ENCODE data around the gene RPGR. TPM values are rescaled to one million over a fixed set of nuclear protein-coding genes. Genes with fewer than 3 reads are reported as not detected.

Gene RPGR
- total RNA-seq, 1 experiment from 2014 or later = 10.4 TPM

DNA sequence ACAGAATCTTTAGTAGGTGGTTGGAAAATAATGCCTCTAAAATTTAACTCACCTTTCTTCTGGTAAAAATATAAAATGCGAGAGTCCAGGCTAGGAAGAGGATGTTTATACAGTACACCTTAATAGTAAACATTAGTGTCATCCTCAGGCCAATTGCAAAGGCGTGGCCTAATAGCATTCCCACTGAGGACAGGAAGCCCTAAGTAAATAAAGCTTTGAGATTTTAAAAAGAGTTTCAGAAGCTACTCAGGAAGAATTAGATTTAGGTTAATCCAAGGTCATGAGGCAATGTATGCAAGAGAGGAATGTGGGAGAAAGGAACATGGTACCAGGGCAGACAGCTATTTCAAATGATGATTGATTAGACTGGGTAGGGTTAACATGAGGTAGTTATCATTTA, 49.5 kb downstream of the RPGR start:
- no peak for ATAC-seq
- H3K27ac ChIP-seq (ENCODE audit: low read depth, low read length) = no peak overlapping the region
- POLR2A ChIA-PET = no interaction called here

More for the DNA sequence above, 49.5 kb downstream of the RPGR start:
- Histone ChIP-seq H3K4me1 (ENCODE audit: control insufficient read depth in 1 of 2, insufficient read depth in 2 of 2, low read length in 2 of 2) (peaks cover 13 to 22% of the 10 kb centered on the region in 2 experiments; a peak in 3 of 4 replicates), H3K9me2 (ENCODE audit: insufficient read depth) (no peaks in the 10 kb centered on the region), H3K27me3 (ENCODE audit: insufficient read depth, low read length) (no peaks in the 10 kb centered on the region), H2AFZ (ENCODE audit: low read depth, low read length, poor library complexity, severe bottlenecking) (no peak overlapping the region), H3K4me2 (ENCODE audit: low read length) (peak overlapping the region; percentile 25; the same call in 1 of the 2 replicates), H4K20me1 (ENCODE audit: insufficient read depth) (no peaks in the 10 kb centered on the region), H3K36me3 (ENCODE audit: control insufficient read depth in 1 of 2, insufficient read depth in 2 of 2, low read length in 2 of 2) (no peaks in the 10 kb centered on the region), H3K9ac (ENCODE audit: low read length) (no peak overlapping the region), H3K9me3 (ENCODE audit: control insufficient read depth in 1 of 2, insufficient read depth in 1 of 2, low read depth in 1 of 2, low read length in 2 of 2) (no peaks in the 10 kb centered on the region), H3K4me3 (replicated peaks in 1 of 2; ENCODE audit: low read depth in 1 of 2, low read length in 2 of 2) (no peak overlapping the region), H3K79me2 (ENCODE audit: insufficient read depth, low read length) (no peaks in the 10 kb centered on the region)
- ChIA-PET RAD21 (ENCODE audit: low non-redundant PET in 1 of 2, low total read pairs in 2 of 2, uncharacterized antibody in 2 of 2, unreplicated experiment in 2 of 2) (no interaction called here), CTCF (no interaction called here)
- no TSS peak for BruUV-seq (replicated peaks)
- TF ChIP-seq MAX (IDR thresholded peaks at IDR 0.05) (no peak), EGR1 (IDR thresholded peaks at IDR 0.05; ENCODE audit: low read depth) (no peak), JUND (IDR thresholded peaks at IDR 0.05) (no peak), ZNF274 (IDR thresholded peaks at IDR 0.05; ENCODE audit: low read depth, low read length) (no peak), RAD21 (IDR thresholded peaks at IDR 0.05; ENCODE audit: low read depth) (no peak), FOSL1 (IDR thresholded peaks at IDR 0.05; ENCODE audit: low read depth) (no peak), SRF (IDR thresholded peaks at IDR 0.05; ENCODE audit: low read depth) (no peak), TCF7L2 (IDR thresholded peaks at IDR 0.05; ENCODE audit: borderline replicate concordance, extremely low read depth, insufficient read depth, insufficient read length) (no peak), EZH2phosphoT487 (IDR thresholded peaks at IDR 0.05; ENCODE audit: borderline replicate concordance) (no peak), POLR2AphosphoS5 (IDR thresholded peaks at IDR 0.05; ENCODE audit: low read depth, low read length) (no peak), CTCF (IDR thresholded peaks at IDR 0.05 in 2 of 3, conservative IDR thresholded peaks at IDR 0.05 in 1 of 3; ENCODE audit: borderline replicate concordance in 1 of 3, insufficient read depth in 1 of 3, low read depth in 2 of 3, low read length in 2 of 3) (no peak), POLR2A (IDR thresholded peaks at IDR 0.05; ENCODE audit: borderline replicate concordance, extremely low read depth, insufficient read depth, insufficient read length) (no peak), ATF3 (IDR thresholded peaks at IDR 0.05) (no peak), YY1 (IDR thresholded peaks at IDR 0.05; ENCODE audit: extremely low read depth, insufficient replicate concordance, low read depth, low read length) (no peak)
- TF ChIP-seq, protein P1, sequence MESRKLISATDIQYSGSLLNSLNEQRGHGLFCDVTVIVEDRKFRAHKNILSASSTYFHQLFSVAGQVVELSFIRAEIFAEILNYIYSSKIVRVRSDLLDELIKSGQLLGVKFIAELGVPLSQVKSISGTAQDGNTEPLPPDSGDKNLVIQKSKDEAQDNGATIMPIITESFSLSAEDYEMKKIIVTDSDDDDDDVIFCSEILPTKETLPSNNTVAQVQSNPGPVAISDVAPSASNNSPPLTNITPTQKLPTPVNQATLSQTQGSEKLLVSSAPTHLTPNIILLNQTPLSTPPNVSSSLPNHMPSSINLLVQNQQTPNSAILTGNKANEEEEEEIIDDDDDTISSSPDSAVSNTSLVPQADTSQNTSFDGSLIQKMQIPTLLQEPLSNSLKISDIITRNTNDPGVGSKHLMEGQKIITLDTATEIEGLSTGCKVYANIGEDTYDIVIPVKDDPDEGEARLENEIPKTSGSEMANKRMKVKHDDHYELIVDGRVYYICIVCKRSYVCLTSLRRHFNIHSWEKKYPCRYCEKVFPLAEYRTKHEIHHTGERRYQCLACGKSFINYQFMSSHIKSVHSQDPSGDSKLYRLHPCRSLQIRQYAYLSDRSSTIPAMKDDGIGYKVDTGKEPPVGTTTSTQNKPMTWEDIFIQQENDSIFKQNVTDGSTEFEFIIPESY (IDR thresholded peaks at IDR 0.05; ENCODE audit: extremely low read depth, insufficient replicate concordance, low read length) = no peak
- intact Hi-C loops (cut with micrococcal nuclease) = no loop called here
- no peak for DNase-seq (ENCODE audit: low read depth, low spot score)
